ENCODE results near the gene KCNN4. TPM values are rescaled to one million over a fixed set of nuclear protein-coding genes. Genes with fewer than 3 reads are reported as not detected.

Gene KCNN4
- total and polyA plus RNA-seq, 2 experiments from 2014 or later: 0.86 to 3.2 TPM

GRCh38 chr19:43781630-43782310 is 997 bp upstream of the KCNN4 start (continued):
- no peak for TF ChIP-seq ETS1 (IDR thresholded peaks at IDR 0.05)
- no peak for TF ChIP-seq POLR2AphosphoS5 (IDR thresholded peaks at IDR 0.05; ENCODE audit: low read depth)
- no peak for TF ChIP-seq NANOG (IDR thresholded peaks at IDR 0.05; ENCODE audit: borderline replicate concordance)
- TF ChIP-seq ZNF331 (CRISPR knock-in tag; IDR thresholded peaks at IDR 0.05; ENCODE audit: low read depth): no peak
- TF ChIP-seq JUNB (IDR thresholded peaks at IDR 0.05; ENCODE audit: unreplicated experiment): no peak
- TF ChIP-seq ZNF114 (CRISPR knock-in tag; IDR thresholded peaks at IDR 0.05): no peak
- no peak for TF ChIP-seq EZH2 (IDR thresholded peaks at IDR 0.05; ENCODE audit: low read depth, unreplicated experiment)
- no peak for TF ChIP-seq EZH2phosphoT487 (IDR thresholded peaks at IDR 0.05; ENCODE audit: unreplicated experiment)

GRCh38 chr19:43779820-43780219 is 953 bp downstream of the KCNN4 start:
- Mint-ChIP-seq H3K4me3 (no peak overlapping the region; the same call in 2 of the 3 replicates), H3K9me3 (no peaks in the 10 kb centered on the region; the same call in 2 of the 3 replicates), H3K27ac (no peak overlapping the region), H3K4me1 (peaks cover 42% of the 10 kb centered on the region), H3K27me3 (ENCODE audit: insufficient read depth, low read depth, poor library complexity) (peaks cover 26% of the 10 kb centered on the region), H3K36me3 (ENCODE audit: low read depth) (no peaks in the 10 kb centered on the region)
- H3K27me3 ChIP-seq (ENCODE audit: insufficient read depth): peaks cover 10% of the 10 kb centered on the region
- H3K36me3 ChIP-seq (ENCODE audit: insufficient read depth): no peaks in the 10 kb centered on the region
- H3K4me3 ChIP-seq: no peak overlapping the region
- H4K20me1 ChIP-seq (replicated peaks; ENCODE audit: insufficient read depth): no peaks in the 10 kb centered on the region
- TF ChIP-seq POLR2AphosphoS5 (IDR thresholded peaks at IDR 0.05; ENCODE audit: low read depth) (no peak), CTCF (conservative IDR thresholded peaks at IDR 0.05; ENCODE audit: low read depth in 2 of 2) (peak in 1 of 2 experiments; percentile 18; a peak in 1 of 4 replicates)
- no peaks in the 10 kb centered on the region for H3F3A ChIP-seq (replicated peaks; ENCODE audit: low read depth)
- H3K9me2 ChIP-seq (ENCODE audit: insufficient read depth): no peaks in the 10 kb centered on the region
- no peak overlapping the region for H3K27ac ChIP-seq (ENCODE audit: low read depth)
- peaks cover 23% of the 10 kb centered on the region for H3K4me1 ChIP-seq (ENCODE audit: insufficient read depth)
- no peak overlapping the region; the same call in 1 of the 2 replicates for H2AFZ ChIP-seq
- H3K4me2 ChIP-seq: 0 out of 2 replicates have a peak overlapping the region, but pooled peaks have one; percentile 1
- no peaks in the 10 kb centered on the region for H3K79me2 ChIP-seq (replicated peaks; ENCODE audit: insufficient read depth)
- DNase-seq (ENCODE audit: low spot score) (no peak), ATAC-seq (no peak)

GRCh38 chr19:43779147-43779819 is 1.5 kb downstream of the KCNN4 start:
- H3K9me3 Mint-ChIP-seq: no peaks in the 10 kb centered on the region; the same call in 2 of the 3 replicates
- H3K4me3 ChIP-seq: no peak overlapping the region
- peaks cover 29% of the 10 kb centered on the region for H3K27me3 Mint-ChIP-seq (ENCODE audit: insufficient read depth, low read depth, poor library complexity)
- no peaks in the 10 kb centered on the region for H3K36me3 ChIP-seq (ENCODE audit: insufficient read depth)
- ATAC-seq (no peak), DNase-seq (ENCODE audit: low spot score) (no peak)
- H3K27me3 ChIP-seq (ENCODE audit: insufficient read depth): peaks cover 15% of the 10 kb centered on the region
- no peak overlapping the region; the same call in 1 of the 2 replicates for H2AFZ ChIP-seq
- H3F3A ChIP-seq (replicated peaks; ENCODE audit: low read depth): no peaks in the 10 kb centered on the region
- peaks cover 44% of the 10 kb centered on the region for H3K4me1 Mint-ChIP-seq
- TF ChIP-seq ZNF331 (CRISPR knock-in tag; IDR thresholded peaks at IDR 0.05; ENCODE audit: low read depth): no peak
- no peak for TF ChIP-seq CREB1 (CRISPR knock-in tag; IDR thresholded peaks at IDR 0.05; ENCODE audit: low read depth)
- TF ChIP-seq EZH2phosphoT487 (IDR thresholded peaks at IDR 0.05; ENCODE audit: unreplicated experiment): no peak
- peaks cover 23% of the 10 kb centered on the region for H3K4me1 ChIP-seq (ENCODE audit: insufficient read depth)
- H3K9me2 ChIP-seq (ENCODE audit: insufficient read depth): no peaks in the 10 kb centered on the region
- no peaks in the 10 kb centered on the region for H4K20me1 ChIP-seq (replicated peaks; ENCODE audit: insufficient read depth)
- no peaks in the 10 kb centered on the region for H3K36me3 Mint-ChIP-seq (ENCODE audit: low read depth)
- H3K27ac Mint-ChIP-seq: no peak overlapping the region
- H3K79me2 ChIP-seq (replicated peaks; ENCODE audit: insufficient read depth): no peaks in the 10 kb centered on the region
- 0 out of 2 replicates have a peak overlapping the region, but pooled peaks have one; percentile 1 for H3K4me2 ChIP-seq
- no peak overlapping the region; the same call in 2 of the 3 replicates for H3K4me3 Mint-ChIP-seq
- H3K27ac ChIP-seq (ENCODE audit: low read depth): no peak overlapping the region
